OCI-LY7 (cell line): ENCODE measurements around the gene ZNF438. TPM values are rescaled to one million over a fixed set of nuclear protein-coding genes. Genes with fewer than 3 reads are reported as not detected.

Experiments used
- BruUV-seq: library from RNA; stranded (reverse); fragments of 400-500 nt; replicated peaks from 2 replicates; lab custom pipeline; 2021; lab: Mats Ljungman, UMichigan
- CTCF ChIA-PET: fragments of 300-600 bp; sonication (Branson Sonifier 250); formaldehyde crosslinking; loops from one replicate; lab custom pipeline; 2022; ENCODE audit warnings: antibody characterized with exemption; ENCODE audit not compliant: unreplicated experiment; lab: Charles Lee
- POLR2A ChIA-PET: fragments of 300-600 bp; sonication (Branson Sonifier 250); formaldehyde crosslinking; loops from one replicate; lab custom pipeline; 2022; ENCODE audit warnings: antibody characterized with exemption; lab: Charles Lee
- DNase-seq: peaks from one replicate; pipeline ENCODE4 v3.0.0-alpha.2; 2015; ENCODE audit warnings: low spot score
- H2AFZ ChIP-seq: fragments of 200-600 bp; sonication (generic), shearing (Covaris generic); 2 replicates; pipeline ENCODE4 v1.6.1; 2014; ENCODE audit warnings: mild to moderate bottlenecking, antibody characterized with exemption, low read length, moderate library complexity
- H3K27ac ChIP-seq: fragments of 200-600 bp; sonication (generic); 2 replicates; pipeline ENCODE4 v1.5.1; 2014; ENCODE audit warnings: mixed run types, low read depth, mild to moderate bottlenecking, moderate library complexity, low read length, inconsistent platforms; ENCODE audit not compliant: poor library complexity, severe bottlenecking
- H3K36me3 ChIP-seq: fragments of 200-600 bp; sonication (generic); 2 replicates; pipeline ENCODE4 v1.6.1; 2014; ENCODE audit warnings: mild to moderate bottlenecking, antibody characterized with exemption, low read length, moderate library complexity, mixed read lengths; ENCODE audit not compliant: insufficient read depth
- H3K4me1 ChIP-seq: fragments of 200-600 bp; sonication (generic); 2 replicates; pipeline ENCODE4 v1.5.1; 2014; ENCODE audit warnings: mild to moderate bottlenecking, low read length; ENCODE audit not compliant: insufficient read depth, poor library complexity, severe bottlenecking
- H3K4me2 ChIP-seq: fragments of 200-600 bp; sonication (generic); 2 replicates; pipeline ENCODE4 v1.6.1; 2014; ENCODE audit warnings: mild to moderate bottlenecking, low read length
- H3K4me3 ChIP-seq: fragments of 200-600 bp; sonication (generic); 2 replicates; pipeline ENCODE4 v1.5.1; 2014; ENCODE audit warnings: mild to moderate bottlenecking, low read depth, low read length; ENCODE audit not compliant: poor library complexity, severe bottlenecking
- H3K79me2 ChIP-seq: fragments of 200-600 bp; sonication (generic); 2 replicates; pipeline ENCODE4 v1.6.1; 2016; ENCODE audit warnings: low read depth, mild to moderate bottlenecking, low read length, moderate library complexity, mixed read lengths; ENCODE audit not compliant: insufficient read depth
- H3K9me2 ChIP-seq: fragments of 200-600 bp; sonication (generic); 2 replicates; pipeline ENCODE4 v1.6.1; 2016; ENCODE audit warnings: mild to moderate bottlenecking, low read length, mixed read lengths; ENCODE audit not compliant: insufficient read depth
- H3K9me3 ChIP-seq: fragments of 200-600 bp; sonication (generic); 2 replicates; pipeline ENCODE4 v1.6.1; 2014; ENCODE audit warnings: mild to moderate bottlenecking, mixed run types, low read length, mixed read lengths
- H4K20me1 ChIP-seq: fragments of 200-600 bp; sonication (generic); 2 replicates; pipeline ENCODE4 v1.6.1; 2014; ENCODE audit warnings: mild to moderate bottlenecking, antibody characterized with exemption, low read length, moderate library complexity, mixed read lengths; ENCODE audit not compliant: insufficient read depth
- CTCF ChIP-seq: fragments of 200-600 bp; sonication (generic); conservative IDR thresholded peaks from 2 replicates; pipeline ENCODE4 v1.5.1; 2014; ENCODE audit warnings: mild to moderate bottlenecking, antibody characterized with exemption, low read length, moderate library complexity, mixed read lengths
- EZH2phosphoT487 ChIP-seq: fragments of 200-600 bp; sonication (generic); IDR thresholded peaks from 2 replicates; pipeline ENCODE4 v1.6.1; 2018; ENCODE audit warnings: low read depth, borderline replicate concordance, mild to moderate bottlenecking, mixed run types, antibody characterized with exemption, low read length, moderate library complexity, mixed read lengths
- intact Hi-C: fragments of 100-400 bp; cut with micrococcal nuclease; formaldehyde crosslinking; loops from one replicate; pipeline ENCODE4 v1.10.0; 2022; ENCODE audit not compliant: unreplicated experiment
- total RNA-seq, 2 experiments: library from RNA; depleted of rRNA in 1 of 2; stranded (reverse); fragments of >200 nt in 1 of 2; shearing (Covaris generic) in 1 of 2; gene quantifications; 2 replicates each; pipeline ENCODE4 v1.2.3, GENCODE V29; 2014 to 2022

ZNF438 gene
- total RNA-seq, 2 experiments from 2014 or later: 2.0 to 2.5 TPM

GRCh38 chr10:30866896-30867295, 164.8 kb downstream of the ZNF438 start:
- no peaks in the 10 kb centered on the region for H3K4me1 ChIP-seq
- DNase-seq: no peak
- no peaks in the 10 kb centered on the region for H4K20me1 ChIP-seq
- ChIA-PET POLR2A (no interaction called here), CTCF (no interaction called here)
- intact Hi-C loops: no loop called here
- no peaks in the 10 kb centered on the region for H3K9me2 ChIP-seq
- TF ChIP-seq CTCF (no peak), EZH2phosphoT487 (no peak)
- no peak overlapping the region for H2AFZ ChIP-seq
- no peak overlapping the region for H3K4me3 ChIP-seq
- no peaks in the 10 kb centered on the region for H3K9me3 ChIP-seq
- H3K36me3 ChIP-seq: no peaks in the 10 kb centered on the region
- no peak overlapping the region for H3K4me2 ChIP-seq
- H3K79me2 ChIP-seq: no peaks in the 10 kb centered on the region
- no TSS peak for BruUV-seq
- H3K27ac ChIP-seq: no peak overlapping the region

- ChIA-PET POLR2A (no interaction called here), CTCF (no interaction called here)
- no peak for DNase-seq
- Histone ChIP-seq H3K9me3 (no peaks in the 10 kb centered on the region), H3K79me2 (no peaks in the 10 kb centered on the region), H4K20me1 (no peaks in the 10 kb centered on the region), H3K9me2 (no peaks in the 10 kb centered on the region), H3K36me3 (no peaks in the 10 kb centered on the region), H3K27ac (no peak overlapping the region), H3K4me1 (no peaks in the 10 kb centered on the region), H2AFZ (no peak overlapping the region), H3K4me3 (no peak overlapping the region), H3K4me2 (no peak overlapping the region)
- intact Hi-C loops: no loop called here
- TF ChIP-seq CTCF (no peak), EZH2phosphoT487 (no peak)
- no TSS peak for BruUV-seq
Measured at GRCh38 chr10:30865141-30865926, 166.3 kb downstream of the ZNF438 start.

- Histone ChIP-seq H2AFZ (no peak overlapping the region), H3K4me1 (no peaks in the 10 kb centered on the region), H3K4me3 (no peak overlapping the region), H3K36me3 (no peaks in the 10 kb centered on the region), H3K9me2 (no peaks in the 10 kb centered on the region), H3K9me3 (no peaks in the 10 kb centered on the region), H3K79me2 (no peaks in the 10 kb centered on the region), H4K20me1 (no peaks in the 10 kb centered on the region), H3K4me2 (no peak overlapping the region), H3K27ac (no peak overlapping the region)
- no TSS peak for BruUV-seq
- no peak for TF ChIP-seq EZH2phosphoT487
- DNase-seq: no peak
- ChIA-PET CTCF (no interaction called here), POLR2A (no interaction called here)
- intact Hi-C loops: no loop called here
Measured at GRCh38 chr10:30863516-30864210, 168.0 kb downstream of the ZNF438 start.
